Neural progenitor cell (in vitro differentiated cells): ENCODE data around the gene PRDM12.

Source experiments
- CTCF ChIP-seq: fragments of 200-600 bp; sonication (generic); IDR thresholded peaks from 2 replicates; pipeline ENCODE4 v1.5.1; 2017; ENCODE audit warnings: antibody characterized with exemption, mild to moderate bottlenecking
- EZH2 ChIP-seq: fragments of 200-600 bp; sonication (generic); IDR thresholded peaks from 2 replicates; pipeline ENCODE4 v1.6.1; 2017; ENCODE audit warnings: antibody characterized with exemption, mild to moderate bottlenecking, moderate library complexity

GRCh38 chr9:130651221-130651620 is 13.2 kb upstream of the PRDM12 start:
- TF ChIP-seq EZH2 (no peak), CTCF (no peak)
